Stimulated activated naive CD4-positive, alpha-beta T cell (primary cell): ENCODE results near the gene IGF1R.

ENCODE experiments used
- DNase-seq, 6 experiments: peaks; one replicate each; lab custom pipeline; 2025; lab: John Stamatoyannopoulos, UW

The IGF1R gene

DNA sequence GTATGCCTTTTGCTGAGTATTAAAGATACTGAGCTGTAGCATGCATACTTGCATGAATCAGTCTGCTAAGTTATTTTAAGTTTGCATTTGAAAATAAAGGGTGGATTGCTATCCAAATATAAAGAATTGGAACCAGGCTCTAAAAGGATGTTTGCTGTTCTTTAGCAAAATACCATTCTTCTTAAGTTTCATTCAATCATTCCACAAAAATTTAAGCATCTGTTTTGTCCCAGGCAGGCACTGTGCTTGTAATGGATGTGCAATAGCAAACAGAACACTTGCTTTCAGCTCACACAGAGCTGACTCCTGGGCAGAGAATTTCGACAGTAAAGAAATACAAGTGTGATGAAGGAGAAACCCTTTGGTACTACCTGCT, 208.2 kb downstream of the IGF1R start:
- no peak for DNase-seq

DNA sequence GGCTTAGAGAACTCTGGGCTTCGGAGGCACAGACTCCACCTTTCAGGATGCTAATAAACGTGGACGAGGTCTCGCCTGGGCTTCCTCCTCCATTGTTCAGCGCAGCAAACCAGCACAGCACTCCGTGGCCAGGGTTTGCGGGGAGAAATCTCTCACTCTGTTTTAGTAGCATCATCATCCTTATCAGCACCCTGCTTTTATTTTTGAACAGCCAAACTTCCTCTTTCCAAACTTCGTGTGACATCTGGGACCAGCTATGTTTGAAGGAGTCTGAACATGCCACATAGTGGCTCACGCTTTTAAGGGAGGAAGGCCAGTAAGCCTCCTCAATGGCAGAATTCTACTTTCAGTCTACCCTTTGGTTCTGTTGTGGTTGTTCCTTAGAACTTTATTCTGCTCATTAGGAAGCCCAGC, 210.3 kb downstream of the IGF1R start:
- peak in 1 of 6 experiments; percentile 20 for DNase-seq

DNA sequence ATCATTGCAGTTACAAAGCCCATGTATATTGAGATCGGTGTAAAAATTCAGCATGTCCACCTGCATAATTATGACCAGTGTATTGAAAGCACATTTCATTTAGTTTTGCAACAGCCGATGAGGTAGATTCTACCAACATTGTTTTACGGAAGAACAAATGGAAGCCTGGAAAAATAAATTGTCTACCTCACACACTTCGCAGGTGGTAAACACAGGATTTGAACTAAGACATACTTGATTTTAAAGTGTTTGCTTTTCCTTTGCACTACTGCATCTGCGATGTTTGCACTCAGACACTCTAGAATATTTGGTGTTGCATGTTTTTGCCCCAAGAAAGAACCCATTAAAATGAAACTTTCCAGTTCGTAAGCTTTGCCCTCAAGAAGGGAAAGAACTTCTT, 210.8 kb downstream of the IGF1R start:
- no peak for DNase-seq

DNA sequence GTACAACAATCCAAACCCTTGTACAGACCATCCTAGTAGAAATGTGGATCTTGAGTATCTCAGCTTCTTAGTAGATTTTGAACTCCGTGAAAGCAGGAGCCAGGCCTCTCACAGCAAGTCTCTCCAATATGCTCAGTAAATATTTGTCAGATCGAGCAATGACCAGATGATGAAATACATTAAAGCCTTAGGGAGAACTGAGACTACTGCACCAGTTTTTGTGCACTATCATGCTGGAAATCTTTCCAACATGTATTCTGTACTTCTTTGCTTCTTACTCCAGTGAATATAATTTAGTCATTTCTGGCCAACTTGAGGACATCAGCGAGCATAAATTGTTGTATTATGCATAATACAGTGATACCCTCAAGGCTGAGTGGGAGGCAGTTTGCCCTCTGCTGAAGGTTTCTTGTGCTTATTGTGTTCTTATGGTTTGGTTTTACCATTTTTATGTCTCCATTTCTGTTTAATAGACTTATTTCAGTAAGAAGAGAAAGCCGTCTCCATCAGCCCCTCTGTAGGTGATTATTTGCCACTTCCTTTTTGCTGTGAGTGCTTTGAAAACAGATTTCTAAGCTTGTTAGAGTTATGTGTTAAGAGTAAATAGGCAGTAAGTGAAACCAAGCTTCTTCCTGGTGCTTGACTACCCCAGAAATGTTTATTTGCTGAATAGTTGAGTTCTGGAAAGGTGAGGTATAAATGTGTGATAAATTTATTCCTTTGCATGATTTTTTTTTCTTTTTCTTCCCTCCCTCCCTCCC, 212.1 kb downstream of the IGF1R start:
- DNase-seq, result peak in 3 of 6 experiments; percentile 12 to 16 (median 14)

DNA sequence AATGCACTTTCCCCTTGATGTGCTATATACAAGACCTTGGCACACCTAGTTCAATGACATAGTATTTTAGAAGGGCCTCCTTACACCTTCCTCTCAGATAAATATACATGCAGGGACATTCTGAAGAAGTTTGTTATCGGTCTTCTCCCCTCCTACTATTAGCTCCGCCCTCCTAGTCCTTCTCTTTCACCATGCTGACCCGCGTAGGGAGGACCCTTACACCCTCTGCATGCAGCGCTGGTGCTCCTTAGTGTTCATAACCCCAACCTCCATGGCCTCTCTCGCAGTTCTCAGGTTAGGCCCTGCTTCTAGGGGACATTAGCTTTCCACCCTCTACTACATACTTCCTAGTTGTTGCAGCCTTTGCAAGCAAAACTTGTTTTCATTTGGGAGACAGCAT, 212.8 kb downstream of the IGF1R start:
- DNase-seq, result no peak

DNA sequence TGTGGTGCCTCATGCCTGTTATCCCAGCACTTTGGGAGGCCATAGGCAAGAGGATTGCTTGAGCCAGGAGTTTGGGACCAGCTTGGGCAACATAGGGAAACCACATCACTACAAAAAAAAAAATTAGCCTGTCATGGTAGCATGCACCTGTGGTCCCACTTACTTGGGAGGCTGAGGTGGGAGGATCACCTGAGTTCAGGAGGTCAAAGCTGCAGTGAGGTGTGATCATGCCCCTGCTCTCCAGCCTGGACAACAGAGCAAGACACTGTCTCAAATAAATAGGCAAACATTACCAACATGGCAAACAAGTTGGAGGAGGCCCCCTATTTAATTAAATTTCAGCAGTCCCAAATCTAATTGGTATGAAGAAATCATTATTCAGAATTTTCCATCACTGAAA, 215.6 kb downstream of the IGF1R start:
- no peak for DNase-seq

DNA sequence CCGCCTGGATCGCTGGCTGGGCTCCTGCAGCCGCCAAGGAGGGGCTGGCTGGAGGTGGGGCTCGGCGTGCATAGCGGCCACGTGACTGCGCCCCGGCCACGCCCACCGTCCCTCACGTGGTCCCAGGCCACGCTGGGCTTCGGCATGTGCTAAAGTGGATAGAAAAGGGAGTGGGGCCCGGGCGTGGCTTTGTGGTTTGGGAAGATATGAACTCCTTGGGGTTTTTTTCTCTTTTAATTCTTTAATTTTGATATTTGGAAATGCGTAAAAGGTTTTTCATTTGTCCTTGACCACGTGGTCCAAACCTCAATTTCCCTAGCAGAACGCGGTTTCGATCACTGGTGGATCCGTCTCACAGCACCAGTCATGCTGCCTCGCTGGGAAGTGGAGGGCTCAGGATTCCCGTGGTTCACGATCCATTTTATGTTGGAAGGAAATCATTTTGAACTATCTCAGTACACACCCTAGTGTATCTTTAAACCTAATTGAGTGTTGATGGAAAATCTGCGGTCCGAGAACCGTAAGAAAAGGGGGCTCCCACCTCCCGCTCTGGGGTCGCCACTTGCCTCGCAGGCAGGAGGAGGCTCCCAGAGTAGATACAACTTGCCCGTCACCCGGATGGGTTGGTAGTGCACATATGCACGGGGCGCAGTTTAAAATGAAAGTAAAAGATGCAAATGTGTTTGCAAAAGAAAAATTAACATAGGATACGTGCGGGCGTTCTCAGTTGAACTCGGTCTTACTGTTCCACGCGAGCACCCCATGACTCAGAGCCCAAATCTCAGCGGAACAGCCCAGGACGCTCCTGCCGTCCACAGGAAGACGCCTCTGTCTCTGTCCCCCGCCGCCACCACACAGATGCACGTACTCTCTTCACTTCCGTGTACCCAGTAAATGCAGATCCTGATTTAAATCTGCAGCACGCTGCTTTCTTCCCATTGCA, 217.3 kb downstream of the IGF1R start:
- DNase-seq, result peak; percentile 49 to 73 (median 59)

DNA sequence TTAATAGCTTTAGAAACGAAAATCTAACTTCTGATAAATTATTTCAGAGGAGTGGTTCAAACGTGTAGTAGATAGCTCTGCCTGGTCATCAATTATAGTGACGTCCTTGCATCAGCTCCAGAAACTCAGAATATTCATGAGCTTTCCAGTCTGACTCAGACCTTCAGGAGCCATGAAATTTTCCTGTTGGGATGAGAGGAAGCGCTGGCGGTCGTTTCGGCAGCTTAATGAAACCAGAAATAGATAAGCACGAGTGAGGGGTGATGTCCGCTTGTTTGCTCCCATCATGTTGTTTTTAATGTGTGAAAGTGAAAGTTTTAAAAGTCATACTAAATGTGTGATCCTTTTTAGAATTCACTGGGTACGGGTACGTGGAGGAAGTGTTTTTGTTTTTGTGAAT, 218.2 kb downstream of the IGF1R start:
- DNase-seq, result no peak

DNA sequence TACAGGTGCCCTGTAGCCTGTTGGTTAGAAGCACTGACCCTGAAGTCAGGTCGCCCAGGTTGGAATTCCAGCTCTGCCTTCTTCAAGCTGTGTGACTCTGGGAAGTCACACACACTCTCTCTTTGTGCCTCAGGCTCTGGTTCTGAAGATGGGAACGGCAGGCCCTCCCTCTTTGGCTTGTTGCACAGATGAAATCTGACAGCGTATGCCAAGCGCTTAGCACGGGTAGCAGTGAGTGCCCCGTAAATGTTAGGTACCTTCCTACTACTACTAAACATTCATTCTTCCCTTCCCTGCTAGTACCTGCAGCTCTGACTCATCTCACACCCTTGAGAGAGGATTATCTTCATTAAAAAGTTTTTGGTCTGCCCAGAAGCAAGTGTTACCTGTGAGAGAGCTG, 220.2 kb downstream of the IGF1R start:
- no peak for DNase-seq

DNA sequence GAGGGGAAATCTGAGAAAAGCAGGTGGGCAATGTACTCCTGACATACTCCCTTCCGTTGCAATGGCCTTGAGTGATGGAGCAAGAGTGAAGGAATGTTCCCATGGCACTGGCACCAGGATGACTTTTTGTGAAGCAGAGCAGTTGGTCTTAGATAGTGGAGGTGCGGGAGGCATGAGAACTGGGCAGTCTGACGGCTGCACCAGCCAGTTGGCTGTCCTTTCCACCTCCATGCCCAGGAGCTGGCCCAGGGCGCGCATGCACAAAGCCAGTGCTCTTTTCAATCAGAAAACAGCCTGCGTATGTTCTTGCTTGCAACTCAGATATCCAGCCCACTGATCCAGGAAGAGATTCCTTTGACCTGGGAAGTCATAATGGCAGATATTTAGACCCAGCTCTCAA, 222.4 kb downstream of the IGF1R start:
- no peak for DNase-seq

DNA sequence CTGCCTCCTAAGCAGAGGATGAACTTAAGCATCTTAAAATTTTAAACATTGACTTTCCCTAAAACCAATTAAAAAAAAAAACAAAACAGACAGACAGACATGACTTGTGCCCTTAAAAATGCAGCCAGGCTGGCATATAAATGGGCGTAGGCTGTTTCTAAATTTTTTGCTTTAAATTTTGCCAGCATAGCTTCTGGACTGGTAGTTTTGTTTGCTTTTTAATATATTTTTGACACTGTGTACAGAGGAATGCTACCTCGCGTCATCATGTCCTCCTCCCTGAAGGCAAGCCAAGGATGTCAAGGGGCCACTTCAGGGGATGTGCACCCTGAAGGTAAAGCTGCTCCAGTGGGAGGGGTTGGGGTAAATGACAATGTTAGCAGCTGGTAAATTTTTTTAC, 224.4 kb downstream of the IGF1R start:
- no peak for DNase-seq

DNA sequence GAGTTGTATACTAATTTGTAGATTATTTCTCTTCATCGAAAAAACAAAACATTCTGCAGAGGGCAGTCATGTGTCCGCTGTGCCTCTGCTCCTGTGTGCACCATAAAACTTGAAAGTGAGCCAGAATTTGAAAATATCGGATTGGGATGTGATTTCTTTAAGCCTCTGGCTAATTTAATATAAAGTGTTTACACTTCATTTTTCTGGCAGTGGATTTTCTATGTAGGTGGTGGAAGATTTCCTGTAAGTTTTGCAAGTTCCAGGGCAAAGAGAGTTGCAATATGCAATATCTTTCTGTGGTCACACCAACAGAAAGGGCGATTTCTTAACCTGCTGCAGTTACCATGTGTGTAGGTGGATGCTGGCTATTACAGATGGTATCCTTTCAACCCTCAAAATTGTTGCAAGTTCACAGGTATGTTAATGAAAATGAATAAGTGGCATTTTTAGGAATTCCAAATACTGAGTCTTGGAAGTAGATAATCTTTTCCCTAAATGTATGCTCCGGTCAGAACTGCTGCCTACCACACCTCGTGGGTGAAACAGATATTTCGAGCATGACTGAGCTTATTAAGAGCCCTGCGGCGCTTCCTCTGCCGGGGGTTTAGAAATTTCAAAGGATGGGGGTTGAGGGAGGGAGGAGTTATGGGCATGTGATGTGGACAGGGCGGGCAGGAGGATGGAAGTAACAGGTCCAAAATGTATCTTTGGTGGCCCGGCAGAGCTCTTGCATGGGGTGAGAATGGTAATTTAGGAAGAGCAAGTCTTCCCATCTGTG, 225.3 kb downstream of the IGF1R start:
- DNase-seq, result no peak

DNA sequence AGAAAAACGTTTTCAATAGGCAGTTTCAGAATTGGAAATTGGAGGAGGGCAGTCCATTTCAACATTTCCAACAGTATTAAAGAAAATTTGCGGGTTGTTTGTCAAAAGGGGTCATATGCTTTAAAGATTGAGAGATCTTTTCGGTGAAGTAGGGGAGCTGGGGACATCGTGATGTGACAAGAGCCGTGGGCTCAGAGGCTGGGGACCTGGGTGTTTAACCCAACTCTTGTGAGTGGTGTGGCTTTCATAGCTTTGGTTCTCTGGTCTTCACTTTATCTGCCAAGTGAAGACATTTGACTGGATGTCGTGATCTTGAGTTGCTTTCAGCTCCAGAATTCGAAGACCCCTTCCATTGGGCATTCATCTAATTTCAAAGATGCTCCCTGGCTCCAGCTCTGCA, 226.0 kb downstream of the IGF1R start:
- DNase-seq, result no peak

DNA sequence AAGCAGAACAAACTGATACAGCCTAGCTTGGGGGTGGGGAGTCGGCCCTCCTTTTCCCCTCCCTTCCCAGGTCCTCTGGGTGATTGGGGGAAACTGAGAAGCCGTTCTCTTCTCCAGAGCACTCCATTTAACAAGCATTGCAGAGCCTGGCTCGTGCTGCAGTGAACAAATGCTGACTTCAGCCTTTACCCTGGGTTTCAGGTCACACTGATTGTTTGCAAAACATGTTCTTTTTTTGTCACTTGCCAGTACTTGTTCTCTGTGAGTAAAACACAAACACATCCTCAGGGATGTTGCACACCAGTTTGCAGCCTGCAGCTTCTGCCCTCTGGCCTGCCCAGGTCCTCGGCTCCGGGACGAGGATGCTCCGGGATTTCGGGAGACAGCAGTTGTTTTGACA, 226.4 kb downstream of the IGF1R start:
- DNase-seq, result no peak

DNA sequence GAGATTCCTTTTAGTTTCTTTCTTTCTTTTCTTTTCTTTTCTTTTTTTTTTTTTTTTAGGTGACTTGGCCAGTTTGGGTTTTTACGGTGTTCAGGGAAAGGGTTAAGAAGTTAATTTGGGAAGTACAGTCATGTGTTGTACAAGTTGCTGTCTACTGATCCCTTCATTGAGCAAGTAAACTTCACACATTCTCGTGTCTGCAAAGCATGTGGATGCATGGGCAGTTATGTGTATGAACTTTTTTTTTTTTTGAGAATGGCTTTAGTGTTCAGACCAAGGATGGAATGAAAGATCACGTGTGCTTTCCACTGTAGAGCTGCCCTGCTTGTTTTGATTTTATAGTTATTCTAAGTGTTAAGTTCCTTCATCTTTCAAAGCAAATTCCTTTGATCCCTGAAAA, 227.0 kb downstream of the IGF1R start:
- DNase-seq, result no peak

DNA sequence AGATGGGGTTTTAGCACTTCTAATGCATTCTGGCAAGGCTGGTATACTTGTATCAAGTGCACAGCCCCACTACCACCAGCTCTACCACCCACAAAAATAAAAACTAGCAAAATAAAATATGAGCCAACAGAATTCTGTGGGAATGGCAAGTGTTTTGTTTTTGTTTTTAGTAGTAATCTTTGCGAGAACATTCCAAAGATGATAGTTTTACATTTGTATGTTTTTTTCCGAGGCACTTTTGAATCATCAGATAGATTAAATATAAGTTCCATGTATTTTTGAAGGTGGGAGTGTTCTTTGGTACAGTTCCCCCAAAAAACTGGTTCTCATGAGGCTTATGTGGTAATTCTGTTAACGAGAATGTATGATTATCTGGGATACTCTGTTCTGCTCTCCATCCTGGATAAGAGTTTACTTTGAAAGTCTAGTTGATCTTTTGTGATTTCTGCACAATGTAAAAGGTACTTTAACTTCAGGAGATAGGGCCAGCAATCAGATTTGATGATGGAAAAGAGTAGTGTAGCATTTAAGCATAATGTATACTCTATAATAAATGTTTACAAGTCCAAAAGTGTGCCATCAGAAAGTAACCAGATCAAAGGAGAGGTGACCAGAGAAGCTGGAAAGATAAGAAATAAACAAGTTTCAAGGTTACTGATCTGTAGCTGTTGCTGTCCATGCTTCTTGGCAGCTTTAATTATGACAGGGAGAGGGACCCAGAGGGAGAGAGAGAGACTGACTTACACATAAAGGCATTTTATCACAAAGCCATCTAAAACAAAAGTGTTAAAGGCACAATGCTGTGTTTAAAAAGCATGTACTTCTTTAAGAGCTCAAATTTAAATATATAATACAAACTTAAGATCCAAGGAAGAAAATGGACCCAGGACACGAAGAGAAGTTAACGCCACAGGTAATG, 228.4 kb downstream of the IGF1R start:
- no peak for DNase-seq

DNA sequence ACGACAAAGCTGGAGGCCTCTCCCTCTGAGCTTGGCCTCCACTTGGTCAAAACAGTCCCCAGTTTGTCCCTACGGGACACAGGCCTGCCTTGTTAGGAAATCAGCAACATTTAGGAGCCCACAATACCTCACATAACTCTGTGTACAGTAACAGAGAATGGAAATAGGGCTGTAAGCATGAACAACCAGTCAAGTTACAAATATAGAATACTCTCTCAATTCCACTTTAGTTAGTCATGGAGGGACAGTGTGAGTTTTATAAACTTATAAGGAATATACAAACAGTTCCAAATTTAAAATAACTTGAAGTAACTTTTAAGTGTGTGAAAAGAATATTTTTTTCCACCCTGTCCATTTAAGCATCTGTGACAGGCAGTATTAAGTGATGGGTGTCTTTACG, 229.8 kb downstream of the IGF1R start:
- DNase-seq, result no peak

DNA sequence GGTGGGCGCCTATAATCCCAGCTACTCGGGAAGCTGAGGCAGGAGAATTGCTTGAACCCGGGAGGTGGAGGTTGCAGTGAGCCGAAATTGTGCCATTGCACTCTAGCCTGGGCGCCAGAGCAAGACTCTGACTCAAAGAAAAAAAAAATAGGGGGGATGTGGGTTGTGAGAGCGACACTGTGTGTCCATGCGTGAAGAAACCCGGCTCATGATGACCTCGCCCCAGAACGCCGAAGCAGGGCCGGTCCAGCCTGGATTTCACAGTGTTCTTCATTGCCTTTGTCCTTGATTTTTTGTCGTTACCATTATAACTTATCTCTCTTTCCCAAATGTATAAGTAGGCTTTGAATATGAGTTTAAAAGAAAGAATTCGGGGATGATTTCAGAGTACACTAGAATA, 230.5 kb downstream of the IGF1R start:
- DNase-seq, result no peak

DNA sequence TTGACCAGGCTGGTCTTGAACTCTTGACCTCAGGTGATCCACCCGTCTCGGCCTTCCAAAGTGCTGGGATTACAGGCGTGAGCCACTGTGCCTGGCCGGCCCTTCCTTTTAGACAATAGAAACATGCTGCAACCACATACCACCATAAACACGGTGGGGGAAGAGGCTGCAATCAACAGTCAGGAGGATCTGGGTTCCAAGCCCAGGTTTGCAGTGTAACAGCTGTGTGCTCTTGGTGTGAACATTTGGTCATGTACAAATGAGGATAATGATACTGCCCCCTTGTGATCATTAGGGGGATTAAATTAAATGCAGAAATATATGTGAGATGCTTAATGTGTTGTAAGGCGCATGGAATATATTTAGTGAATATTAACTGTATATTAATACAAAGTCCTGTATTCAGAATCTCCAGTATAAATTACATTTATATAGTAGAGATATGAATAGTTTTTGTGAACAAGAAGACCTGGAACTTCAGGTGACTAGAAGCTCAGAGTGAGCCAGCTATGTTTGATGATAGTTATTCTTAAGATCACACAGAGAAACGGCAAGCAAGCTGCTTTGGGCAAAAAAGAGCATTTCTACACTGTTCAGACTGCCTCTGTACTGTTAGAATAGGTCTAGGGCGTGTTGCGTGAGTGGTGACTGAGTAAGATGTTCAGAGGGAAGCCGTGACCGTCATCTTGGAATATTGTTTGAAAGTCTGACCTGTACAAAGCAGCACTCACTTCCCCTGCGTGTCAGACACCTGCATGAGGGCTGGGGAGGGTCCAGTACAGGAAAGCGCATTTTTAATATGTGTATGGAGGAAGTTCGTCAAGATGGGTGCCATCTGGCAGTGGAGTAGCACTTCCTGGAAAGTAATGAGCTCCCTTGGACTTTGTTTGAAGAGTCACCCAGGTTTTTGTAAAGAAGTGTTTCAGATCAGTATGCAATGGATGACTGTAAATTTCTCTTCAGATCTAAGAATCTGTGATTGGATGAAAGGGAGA, 233.5 kb downstream of the IGF1R start:
- DNase-seq, result peak in 3 of 6 experiments; percentile 4 to 39 (median 22)

DNA sequence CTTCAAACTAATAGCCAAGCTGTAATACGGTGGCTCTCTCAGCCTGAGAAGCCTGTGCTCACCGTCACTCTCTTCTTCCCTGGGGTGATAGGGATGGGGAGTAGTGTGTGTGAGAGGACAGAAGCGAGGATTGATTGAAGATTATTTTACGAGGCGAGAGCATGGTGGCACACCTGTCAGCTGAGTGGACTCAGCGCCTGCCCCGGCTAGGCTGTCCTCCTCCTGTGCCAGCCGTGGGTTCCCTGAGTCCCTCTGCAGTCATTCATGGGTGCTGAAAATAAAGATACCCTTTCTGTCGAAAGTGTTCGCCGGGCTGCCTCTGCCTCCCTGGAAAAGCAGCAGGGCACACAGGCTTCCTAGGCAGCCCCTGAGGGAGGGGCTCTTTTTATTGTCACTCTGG, 235.1 kb downstream of the IGF1R start:
- no peak for DNase-seq
